ENCODE measurements around the gene BTBD10.
A peak's percentile ranks its signal among the peaks of the same experiment; 100 is the strongest.

BTBD10 gene

GRCh38 chr11:13348305-13348704 lies 114.7 kb downstream of the BTBD10 start:
- TF ChIP-seq TAF1 (IDR thresholded peaks at IDR 0.05; ENCODE audit: low read depth) = no peak
- TF ChIP-seq TEAD4 (IDR thresholded peaks at IDR 0.05) = no peak
- no peak for TF ChIP-seq TCF12 (IDR thresholded peaks at IDR 0.05; ENCODE audit: low read depth)
- no peak for TF ChIP-seq FOXM1 (IDR thresholded peaks at IDR 0.05; ENCODE audit: borderline replicate concordance, low read depth)
- TF ChIP-seq EGR1 (IDR thresholded peaks at IDR 0.05) = no peak
- TF ChIP-seq RAD21 (IDR thresholded peaks at IDR 0.05; ENCODE audit: low read depth) = no peak
- no peak for TF ChIP-seq CREB1 (IDR thresholded peaks at IDR 0.05; ENCODE audit: low read depth)
- TF ChIP-seq REST (IDR thresholded peaks at IDR 0.05; ENCODE audit: low read depth) = no peak
- TF ChIP-seq NFIC (IDR thresholded peaks at IDR 0.05) = no peak
- no peak for TF ChIP-seq YY1 (IDR thresholded peaks at IDR 0.05; ENCODE audit: low read depth)

GRCh38 chr11:13347901-13348300 lies 115.1 kb downstream of the BTBD10 start:
- TF ChIP-seq CEBPB (IDR thresholded peaks at IDR 0.05) (no peak), EGR1 (IDR thresholded peaks at IDR 0.05) (no peak), CREB1 (IDR thresholded peaks at IDR 0.05; ENCODE audit: low read depth) (no peak), MAX (IDR thresholded peaks at IDR 0.05) (no peak), USF1 (IDR thresholded peaks at IDR 0.05) (no peak), NFIC (IDR thresholded peaks at IDR 0.05) (no peak), RAD21 (IDR thresholded peaks at IDR 0.05; ENCODE audit: low read depth) (no peak), REST (IDR thresholded peaks at IDR 0.05; ENCODE audit: low read depth) (no peak), TAF1 (IDR thresholded peaks at IDR 0.05; ENCODE audit: low read depth) (no peak), FOXM1 (IDR thresholded peaks at IDR 0.05; ENCODE audit: borderline replicate concordance, low read depth) (no peak)

GRCh38 chr11:13346470-13346869 lies 116.6 kb downstream of the BTBD10 start:
- TF ChIP-seq CEBPB (IDR thresholded peaks at IDR 0.05) (0 out of 2 replicates have a peak, but pooled peaks have one; percentile 40), YY1 (IDR thresholded peaks at IDR 0.05; ENCODE audit: low read depth) (no peak), TEAD4 (IDR thresholded peaks at IDR 0.05) (no peak), TCF12 (IDR thresholded peaks at IDR 0.05; ENCODE audit: low read depth) (no peak), USF1 (IDR thresholded peaks at IDR 0.05) (no peak), NFIC (IDR thresholded peaks at IDR 0.05) (no peak), RAD21 (IDR thresholded peaks at IDR 0.05; ENCODE audit: low read depth) (no peak)

- TF ChIP-seq CEBPB (IDR thresholded peaks at IDR 0.05) (no peak), FOXM1 (IDR thresholded peaks at IDR 0.05; ENCODE audit: borderline replicate concordance, low read depth) (no peak), MAX (IDR thresholded peaks at IDR 0.05) (no peak), TEAD4 (IDR thresholded peaks at IDR 0.05) (no peak), RAD21 (IDR thresholded peaks at IDR 0.05; ENCODE audit: low read depth) (no peak), EP300 (IDR thresholded peaks at IDR 0.05; ENCODE audit: borderline replicate concordance) (no peak), ZBTB7A (IDR thresholded peaks at IDR 0.05; ENCODE audit: low read depth) (no peak), YY1 (IDR thresholded peaks at IDR 0.05; ENCODE audit: low read depth) (no peak), EGR1 (IDR thresholded peaks at IDR 0.05) (no peak), TCF12 (IDR thresholded peaks at IDR 0.05; ENCODE audit: low read depth) (no peak), CREB1 (IDR thresholded peaks at IDR 0.05; ENCODE audit: low read depth) (no peak), NFIC (IDR thresholded peaks at IDR 0.05) (no peak), TAF1 (IDR thresholded peaks at IDR 0.05; ENCODE audit: low read depth) (no peak), REST (IDR thresholded peaks at IDR 0.05; ENCODE audit: low read depth) (no peak), USF1 (IDR thresholded peaks at IDR 0.05) (no peak)
These were observed 118.2 kb downstream of the BTBD10 start for GRCh38 chr11:13344818-13345217.
